GM21576 (cell line): ENCODE data around the gene ATP6V0B.

Experiments used
- ATAC-seq: cut with Tn5 transposase; IDR thresholded peaks from one replicate; pipeline ENCODE4 v1.9.1; 2021; ENCODE audit warnings: mild to moderate bottlenecking, moderate library complexity; ENCODE audit not compliant: unreplicated experiment

The ATP6V0B gene

DNA sequence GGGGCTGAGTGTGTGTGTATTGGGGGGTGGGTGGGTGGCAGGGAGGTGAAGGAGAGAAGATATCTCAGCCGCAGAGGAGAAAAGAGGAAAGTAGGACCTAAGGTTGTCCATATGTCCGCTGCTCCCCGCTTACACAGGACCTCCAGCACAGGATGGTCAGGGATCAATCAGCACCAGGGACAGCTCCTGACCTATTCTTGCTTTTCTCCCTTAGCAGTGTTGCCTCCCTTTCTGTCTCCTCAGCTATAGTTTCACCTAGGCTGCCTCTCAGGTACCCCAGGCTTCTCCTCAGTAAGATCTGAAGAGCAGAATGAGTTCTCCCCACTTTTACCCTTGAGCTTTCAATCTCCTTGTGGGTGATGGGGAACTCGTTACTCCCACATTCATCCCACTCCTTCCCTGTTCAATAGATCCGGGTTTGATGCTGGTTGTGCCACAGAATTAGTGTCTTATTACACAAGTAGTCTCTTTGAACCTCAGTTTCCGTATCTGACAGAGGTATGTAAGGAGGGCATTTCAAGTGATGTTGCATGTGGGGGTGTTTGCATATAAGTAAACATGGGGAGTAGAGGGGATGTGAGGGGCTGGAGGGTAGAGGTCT lies 6.3 kb upstream of the ATP6V0B start:
- no peak for ATAC-seq

DNA sequence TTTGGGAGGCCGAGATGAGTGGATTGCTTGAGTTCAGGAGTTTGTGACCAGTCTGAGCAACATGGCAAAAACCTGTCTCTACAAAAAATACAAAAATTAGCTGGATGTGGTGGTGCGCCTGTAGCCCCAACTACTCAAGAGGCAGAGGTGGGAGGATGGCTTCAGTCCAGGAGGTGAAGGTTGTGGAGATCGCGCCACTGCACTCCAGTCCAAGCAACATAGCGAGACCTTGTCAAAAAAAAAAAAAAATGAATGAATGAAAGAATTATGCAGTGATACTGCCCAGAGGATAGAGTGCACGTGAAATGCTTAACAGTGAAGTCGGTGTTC lies 5.4 kb upstream of the ATP6V0B start:
- no peak for ATAC-seq

DNA sequence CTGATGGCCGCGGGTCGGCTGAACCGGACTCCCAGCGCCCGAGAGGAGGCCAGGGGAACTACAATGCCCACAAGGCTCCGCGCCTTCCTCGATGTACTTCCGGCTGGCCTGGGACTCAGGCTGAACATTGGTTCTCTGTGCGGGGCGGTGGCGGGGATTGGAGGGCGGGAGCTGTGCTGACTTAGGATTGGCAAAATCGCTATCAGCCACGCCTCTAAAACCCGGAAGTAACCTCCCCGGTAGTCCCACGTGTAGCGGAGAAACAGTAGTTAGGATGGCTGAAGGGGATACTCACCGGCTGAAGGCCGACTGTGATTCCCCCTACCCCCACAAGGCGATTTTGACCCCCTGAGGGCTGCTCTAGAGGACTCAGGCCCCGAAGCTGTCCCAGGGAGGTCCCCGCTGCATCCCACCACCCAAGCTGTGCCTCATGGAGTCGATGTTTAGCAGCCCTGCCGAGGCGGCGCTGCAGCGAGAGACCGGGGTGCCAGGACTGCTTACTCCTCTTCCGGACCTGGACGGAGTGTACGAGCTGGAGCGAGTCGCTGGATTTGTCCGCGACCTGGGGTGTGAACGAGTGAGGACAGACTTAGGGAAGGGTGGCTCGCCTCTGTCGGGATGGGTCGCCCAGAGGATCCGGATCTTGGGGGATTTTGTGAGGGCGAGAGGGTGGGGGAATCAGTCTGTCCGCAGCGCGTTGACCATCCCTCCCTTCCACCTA lies 4.9 kb upstream of the ATP6V0B start, which contains the start of gene DPH2:
Gene DPH2 (plus strand): TSS at position 265 of the 721 bp plus-strand sequence. CDS start 166 bp downstream, at position 431.
- ATAC-seq, result peak; percentile 80

DNA sequence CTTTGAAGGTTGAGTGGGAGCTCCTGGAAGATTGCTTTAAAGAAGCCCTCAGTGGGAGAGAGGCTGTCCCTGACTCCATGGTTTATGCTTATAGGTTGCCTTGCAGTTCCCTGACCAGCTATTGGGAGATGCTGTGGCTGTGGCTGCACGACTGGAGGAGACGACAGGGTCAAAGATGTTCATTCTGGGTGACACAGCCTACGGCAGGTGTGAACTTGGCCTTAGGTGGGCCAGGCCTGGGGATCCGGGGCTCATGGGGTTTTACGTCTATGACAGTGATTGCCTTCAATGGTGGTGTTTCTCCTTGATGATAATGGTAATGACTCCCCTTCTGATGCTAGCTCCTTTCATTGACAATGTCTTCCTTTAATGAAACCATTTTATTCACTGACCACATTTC lies 4.3 kb upstream of the ATP6V0B start:
- no peak for ATAC-seq

DNA sequence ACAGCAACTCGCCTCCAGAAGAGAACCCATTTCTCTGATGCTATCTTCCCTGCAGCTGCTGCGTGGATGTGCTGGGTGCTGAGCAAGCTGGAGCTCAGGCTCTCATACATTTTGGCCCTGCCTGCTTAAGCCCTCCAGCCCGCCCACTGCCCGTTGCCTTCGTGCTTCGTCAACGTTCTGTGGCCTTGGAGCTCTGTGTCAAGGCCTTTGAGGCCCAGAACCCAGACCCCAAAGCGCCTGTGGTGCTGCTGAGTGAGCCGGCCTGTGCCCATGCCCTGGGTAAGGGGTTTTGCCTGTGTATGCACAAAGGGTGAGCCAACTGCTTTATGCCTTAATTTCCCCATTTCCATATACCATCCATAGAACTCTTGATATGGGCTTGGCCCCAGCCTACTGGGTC lies 3.8 kb upstream of the ATP6V0B start:
- ATAC-seq, result no peak

DNA sequence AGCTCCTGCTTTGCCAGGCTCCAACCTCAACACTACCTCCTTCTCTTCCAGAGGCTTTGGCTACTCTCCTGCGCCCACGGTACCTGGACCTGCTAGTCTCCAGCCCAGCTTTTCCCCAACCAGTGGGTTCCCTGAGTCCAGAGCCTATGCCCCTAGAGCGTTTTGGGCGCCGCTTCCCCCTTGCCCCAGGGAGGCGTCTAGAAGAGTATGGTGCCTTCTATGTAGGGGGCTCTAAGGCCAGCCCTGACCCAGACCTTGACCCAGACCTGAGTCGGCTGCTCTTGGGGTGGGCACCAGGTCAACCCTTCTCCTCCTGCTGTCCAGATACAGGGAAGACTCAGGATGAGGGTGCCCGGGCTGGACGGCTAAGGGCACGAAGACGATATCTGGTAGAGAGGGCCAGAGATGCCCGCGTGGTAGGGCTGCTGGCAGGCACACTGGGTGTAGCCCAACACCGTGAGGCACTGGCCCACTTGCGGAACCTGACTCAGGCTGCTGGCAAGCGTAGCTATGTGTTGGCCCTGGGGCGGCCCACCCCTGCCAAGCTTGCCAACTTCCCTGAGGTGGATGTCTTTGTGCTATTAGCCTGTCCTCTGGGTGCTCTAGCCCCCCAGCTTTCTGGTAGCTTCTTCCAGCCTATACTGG lies 3.3 kb upstream of the ATP6V0B start:
- no peak for ATAC-seq

DNA sequence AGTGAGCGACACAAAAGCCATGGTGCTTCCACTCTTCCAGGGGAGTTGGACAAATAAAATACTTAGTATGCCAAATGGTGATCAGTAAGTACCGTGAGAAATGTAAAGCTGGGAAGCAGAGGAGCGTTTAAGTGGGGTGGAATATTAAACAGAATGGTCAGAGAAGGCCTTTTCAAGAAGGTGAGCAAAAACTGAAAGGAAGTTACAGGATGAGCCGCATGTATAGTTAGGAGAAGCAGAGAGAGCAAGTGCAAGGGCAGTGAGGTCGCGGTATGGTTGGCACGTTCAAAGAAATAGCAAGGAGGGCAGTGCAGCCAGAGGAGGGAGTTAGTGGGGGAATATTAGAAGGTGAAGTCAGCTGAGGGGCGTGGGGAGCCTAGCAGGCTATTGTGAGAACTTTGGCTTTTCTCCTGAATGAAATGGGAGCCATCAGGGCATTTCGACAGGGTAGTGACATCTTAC lies 748 bp upstream of the ATP6V0B start:
- ATAC-seq, result no peak

DNA sequence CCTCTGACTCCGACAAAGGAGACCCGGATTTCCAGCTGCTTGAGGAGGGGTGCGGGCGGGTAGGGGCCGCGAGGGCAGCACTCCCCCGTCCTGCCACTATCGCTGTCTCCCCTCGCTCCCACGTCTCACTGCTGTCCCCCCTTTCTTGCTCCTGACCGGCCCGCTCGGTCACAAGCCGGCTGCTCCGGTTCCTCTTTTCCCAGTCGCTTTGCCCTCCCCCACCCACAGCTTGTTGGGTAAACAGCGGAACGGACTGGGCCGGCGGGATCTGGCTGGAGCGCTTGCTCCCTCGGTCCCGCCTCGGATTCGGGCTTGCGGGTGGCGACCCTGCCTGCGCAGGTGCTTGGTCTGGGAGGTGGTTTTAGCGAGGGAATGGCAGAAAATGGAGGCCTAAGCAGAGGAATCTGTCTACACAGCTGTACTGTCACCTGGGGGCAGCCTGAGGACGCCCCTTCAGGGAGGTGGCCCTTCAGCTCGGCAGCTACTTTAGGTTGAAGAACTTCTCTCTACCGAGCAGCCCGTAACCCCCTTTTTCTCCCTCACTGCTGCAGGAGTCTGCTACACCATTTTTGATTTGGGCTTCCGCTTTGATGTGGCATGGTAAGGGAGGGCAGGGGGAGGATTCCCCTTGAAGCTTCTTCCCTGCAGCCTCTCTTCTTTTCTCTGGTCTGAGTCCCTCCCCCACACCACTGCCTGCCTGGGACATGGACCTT lies 645 bp downstream of the ATP6V0B start:
- no peak for ATAC-seq

DNA sequence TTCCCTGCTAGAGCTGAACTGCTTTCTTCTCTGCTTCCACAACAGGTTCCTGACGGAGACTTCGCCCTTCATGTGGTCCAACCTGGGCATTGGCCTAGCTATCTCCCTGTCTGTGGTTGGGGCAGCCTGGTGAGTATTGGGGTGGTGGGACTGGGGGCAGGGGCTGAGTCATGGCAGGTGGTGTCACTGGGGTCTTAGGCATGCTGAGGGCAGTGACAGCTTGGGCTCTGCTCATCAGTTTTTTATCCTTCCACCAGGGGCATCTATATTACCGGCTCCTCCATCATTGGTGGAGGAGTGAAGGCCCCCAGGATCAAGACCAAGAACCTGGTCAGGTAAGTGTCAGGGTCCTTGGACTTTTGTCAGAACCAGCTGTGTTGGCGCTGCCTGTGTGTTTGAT lies 1.3 kb downstream of the ATP6V0B start:
- no peak for ATAC-seq

DNA sequence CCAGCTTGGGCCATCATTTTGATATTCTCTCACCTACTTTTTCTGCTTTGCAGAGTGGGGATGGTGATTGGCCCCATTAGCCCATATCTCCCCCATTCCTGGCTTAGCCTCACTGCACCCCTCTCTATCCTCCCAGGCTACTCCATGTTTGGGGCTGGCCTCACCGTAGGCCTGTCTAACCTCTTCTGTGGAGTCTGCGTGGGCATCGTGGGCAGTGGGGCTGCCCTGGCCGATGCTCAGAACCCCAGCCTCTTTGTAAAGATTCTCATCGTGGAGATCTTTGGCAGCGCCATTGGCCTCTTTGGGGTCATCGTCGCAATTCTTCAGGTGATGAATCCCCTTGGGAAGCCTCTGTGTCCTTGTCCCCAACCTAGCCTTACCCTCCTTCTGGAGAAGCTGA lies 2.1 kb downstream of the ATP6V0B start:
- no peak for ATAC-seq

DNA sequence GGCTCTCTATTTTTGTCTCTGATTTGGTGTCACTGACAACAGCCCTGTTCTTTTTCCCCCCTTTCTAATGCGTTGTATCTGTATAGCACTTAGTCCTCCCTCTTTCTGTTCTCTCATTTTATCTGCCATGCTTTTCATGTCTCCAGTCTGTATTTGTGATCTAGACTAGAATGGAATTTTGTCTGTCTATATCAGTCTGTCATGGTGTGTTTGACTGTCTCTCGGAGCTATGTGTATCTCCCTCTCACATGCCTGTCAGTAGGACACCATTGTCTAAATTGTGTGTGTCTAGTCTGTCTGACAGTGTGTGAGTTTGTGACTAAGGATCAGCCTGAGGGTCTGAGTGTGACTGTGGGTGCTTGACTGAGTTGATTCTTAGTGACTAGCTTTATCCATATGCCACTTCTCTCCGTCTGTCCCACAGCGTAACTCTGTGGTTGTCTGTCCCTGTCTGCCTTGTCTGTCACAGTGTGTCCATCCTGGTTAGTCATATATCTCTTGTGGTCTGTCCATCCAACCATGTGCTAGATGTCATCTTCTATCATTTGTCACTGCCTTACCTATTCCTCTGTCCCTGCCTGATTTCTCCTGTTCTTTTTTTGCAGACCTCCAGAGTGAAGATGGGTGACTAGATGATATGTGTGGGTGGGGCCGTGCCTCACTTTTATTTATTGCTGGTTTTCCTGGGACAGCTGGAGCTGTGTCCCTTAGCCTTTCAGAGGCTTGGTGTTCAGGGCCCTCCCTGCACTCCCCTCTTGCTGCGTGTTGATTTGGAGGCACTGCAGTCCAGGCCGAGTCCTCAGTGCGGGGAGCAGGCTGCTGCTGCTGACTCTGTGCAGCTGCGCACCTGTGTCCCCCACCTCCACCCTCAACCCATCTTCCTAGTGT lies 2.9 kb downstream of the ATP6V0B start:
- ATAC-seq, result no peak

DNA sequence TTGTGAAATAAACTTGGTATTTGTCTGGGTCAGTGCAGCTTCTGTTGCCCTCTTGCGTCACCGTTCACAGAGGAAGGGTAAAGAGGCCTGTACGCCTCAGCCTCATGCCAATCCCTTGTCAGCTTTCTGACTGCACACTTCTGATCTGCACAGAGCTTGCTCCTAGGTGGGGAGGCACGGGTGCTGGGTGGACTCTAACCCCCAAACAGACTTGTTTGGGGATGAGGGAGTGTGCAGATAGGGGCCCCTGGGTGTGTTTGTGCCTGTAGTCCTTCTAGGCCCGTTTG lies 3.4 kb downstream of the ATP6V0B start:
- no peak for ATAC-seq

DNA sequence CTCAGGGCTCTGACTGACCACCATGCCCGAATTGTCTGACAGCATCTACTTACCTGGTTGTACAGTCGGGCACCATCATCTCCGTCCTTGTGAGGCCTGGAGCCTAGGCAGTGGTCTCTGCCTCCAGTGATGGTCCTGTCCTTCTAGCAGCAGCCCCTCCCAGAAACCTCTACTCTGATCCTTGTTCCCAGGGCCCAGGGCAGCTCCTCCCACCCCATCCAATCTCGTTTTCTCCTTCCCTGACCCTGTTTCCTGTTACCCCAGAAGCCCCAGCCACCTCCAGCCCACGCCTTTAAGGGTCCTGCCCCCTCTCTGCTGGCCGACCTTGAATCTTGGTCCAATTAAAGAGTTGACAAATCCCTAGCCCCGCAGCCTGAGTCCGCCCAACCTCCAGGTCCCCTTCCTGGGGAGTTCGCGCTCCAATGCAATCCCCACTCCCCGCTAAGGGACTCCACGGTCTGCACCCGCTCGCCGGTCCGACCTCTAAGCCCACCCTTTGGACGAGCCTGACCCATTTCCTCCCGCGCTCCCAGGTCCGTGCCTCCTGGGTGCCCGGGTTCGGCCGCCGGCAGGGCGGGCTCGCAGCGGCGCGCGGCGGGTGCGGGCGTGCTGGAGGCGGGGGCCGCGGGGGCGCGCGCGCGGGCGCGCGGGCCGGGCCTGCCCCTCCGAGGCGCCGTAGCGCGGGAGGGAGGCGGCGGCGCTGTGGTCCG lies 3.9 kb downstream of the ATP6V0B start, which contains the start of gene B4GALT2:
Gene B4GALT2 (plus strand): TSS at position 660 of the 710 bp plus-strand sequence. CDS start 1,951 bp downstream, outside the sequence.
- ATAC-seq, result no peak

DNA sequence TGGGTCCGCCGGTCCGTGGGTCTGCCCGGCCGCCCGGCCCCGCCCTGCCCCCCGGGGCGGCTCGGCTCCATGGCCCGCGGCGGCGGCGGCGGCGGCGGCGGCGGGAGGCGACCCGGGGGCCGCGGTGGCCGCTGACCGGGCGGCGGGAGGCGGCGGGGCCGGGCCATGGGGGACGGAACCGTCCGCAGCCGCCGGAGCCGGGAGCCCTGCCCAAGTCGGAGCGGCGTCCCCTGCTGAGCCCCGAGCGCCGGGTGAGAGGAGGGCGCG lies 4.4 kb downstream of the ATP6V0B start:
- no peak for ATAC-seq

DNA sequence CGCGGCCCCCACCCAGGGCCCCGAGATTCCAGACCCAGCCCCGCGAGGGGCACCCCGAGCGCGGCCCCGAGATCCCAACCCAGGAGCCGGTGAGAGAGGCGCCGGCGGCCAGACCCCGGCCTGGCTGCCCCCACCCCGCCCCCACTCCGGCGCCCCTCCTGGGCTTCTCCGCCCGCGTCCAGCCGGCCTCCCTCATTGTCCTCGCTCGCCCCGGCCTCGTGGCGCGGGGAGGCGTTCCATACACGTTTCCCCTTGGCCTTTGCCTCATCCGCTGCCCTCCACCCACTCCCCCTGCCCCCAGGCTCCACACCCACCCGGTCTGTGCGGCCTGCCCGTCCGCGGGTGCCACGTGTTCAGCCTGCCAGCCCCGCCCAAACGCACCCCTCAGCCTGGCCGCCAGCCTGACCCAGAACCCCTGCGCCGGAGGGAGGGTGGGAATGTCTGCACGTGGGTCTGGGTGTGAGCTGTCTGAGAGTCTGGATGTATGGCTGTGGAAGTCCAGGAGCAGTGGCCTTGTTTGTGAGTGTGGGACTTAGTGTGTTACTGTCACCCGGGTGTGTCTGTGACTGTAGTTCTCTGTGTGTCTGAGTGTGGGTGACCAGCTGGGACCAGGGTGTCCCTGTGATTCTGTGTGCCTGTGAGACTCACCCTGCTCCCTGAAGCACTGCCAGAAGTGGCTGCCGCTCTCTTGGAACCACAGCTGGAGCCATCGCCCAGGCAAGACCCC lies 4.9 kb downstream of the ATP6V0B start:
- ATAC-seq, result no peak

DNA sequence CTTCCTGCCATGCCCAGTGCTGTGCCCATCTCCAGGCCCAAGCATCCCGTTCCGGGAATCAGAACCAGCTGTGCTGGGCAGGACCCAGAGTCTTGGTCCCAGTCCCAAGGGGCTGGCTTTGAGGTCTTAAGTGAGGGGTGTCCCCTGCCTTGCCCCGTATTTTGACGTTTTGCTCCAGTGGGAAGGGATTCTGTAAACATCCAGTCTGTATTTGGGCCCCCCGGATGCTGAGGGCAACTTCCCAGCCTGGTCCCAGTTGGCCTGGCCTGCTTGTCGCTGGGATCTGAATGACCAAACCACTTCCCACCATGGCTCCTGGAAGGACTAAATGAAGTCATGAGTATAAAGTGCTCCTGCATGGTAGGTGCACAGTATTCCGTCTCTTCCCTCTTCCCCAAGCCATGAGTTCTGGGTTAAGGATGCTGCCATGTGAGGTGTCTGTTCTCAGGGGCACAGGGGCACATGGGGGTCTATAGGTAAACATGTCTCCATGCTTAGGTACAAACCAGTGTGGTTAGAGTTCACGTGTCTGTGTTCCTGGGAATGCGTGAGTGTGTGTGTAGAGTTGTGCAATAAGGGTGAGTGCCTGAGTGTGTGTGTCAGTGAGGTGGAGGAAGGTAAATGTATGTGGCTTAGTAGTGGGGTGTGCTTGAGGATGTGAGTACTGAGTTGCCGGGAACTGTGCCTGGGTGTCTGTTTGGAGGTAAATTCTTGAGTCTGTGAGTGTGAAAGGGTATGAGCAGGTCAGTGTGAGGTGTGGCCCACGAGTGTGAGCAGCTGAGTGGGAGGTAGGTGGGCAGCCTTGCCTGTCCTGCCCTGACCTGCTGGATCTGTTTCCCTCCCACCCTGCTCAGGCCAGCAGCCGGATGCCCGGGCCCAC lies 5.7 kb downstream of the ATP6V0B start:
- ATAC-seq, result no peak

DNA sequence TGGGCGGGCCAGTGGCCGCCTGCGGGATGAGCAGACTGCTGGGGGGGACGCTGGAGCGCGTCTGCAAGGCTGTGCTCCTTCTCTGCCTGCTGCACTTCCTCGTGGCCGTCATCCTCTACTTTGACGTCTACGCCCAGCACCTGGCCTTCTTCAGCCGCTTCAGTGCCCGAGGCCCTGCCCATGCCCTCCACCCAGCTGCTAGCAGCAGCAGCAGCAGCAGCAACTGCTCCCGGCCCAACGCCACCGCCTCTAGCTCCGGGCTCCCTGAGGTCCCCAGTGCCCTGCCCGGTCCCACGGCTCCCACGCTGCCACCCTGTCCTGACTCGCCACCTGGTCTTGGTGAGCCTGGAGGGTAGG lies 6.4 kb downstream of the ATP6V0B start:
- no peak for ATAC-seq

DNA sequence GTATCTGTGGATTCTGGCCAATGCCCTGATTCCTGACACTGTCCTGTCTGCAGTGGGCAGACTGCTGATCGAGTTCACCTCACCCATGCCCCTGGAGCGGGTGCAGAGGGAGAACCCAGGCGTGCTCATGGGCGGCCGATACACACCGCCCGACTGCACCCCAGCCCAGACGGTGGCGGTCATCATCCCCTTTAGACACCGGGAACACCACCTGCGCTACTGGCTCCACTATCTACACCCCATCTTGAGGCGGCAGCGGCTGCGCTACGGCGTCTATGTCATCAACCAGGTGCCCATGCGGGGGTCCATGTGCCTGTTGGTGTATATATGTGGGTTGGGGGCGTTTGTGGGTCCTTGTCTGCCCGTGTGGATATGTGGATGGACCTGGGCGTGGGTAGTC lies 6.9 kb downstream of the ATP6V0B start:
- ATAC-seq, result no peak

DNA sequence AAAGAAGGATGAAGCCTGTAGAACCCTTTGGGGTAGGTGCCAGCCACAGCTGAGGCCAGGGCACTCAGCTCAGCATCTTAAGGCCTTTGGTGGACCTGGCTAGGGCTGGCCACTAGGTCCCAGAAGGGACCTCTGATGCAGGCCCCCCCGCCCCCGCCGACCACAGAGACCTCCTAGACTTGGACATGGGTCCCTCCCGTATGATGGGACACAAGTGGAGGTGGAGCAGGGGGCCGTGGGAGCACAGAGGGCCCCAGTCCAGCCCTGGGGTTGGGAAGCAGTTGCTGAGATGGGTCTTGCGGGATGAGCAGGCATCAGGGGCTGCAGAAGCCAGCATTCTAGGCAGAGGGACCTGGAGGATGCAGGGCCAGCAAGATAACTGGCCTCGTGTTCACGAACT lies 7.5 kb downstream of the ATP6V0B start:
- ATAC-seq, result no peak
